ENCODE results near the gene BRD7.

- TF ChIP-seq CTCF (IDR thresholded peaks at IDR 0.05) = no peak
- no peak for TF ChIP-seq POLR2A (IDR thresholded peaks at IDR 0.05)
These were observed 4.5 kb upstream of the BRD7 start for GRCh38 chr16:50373345-50373701.

Data from testis (tissue), 2 donors.